ENCODE measurements around the gene SLC9A1. TPM values are rescaled to one million over a fixed set of nuclear protein-coding genes. Genes with fewer than 3 reads are reported as not detected.

SLC9A1 gene
- total RNA-seq, 2 experiments from 2014 or later = 14.2 to 19.0 TPM

- Mint-ChIP-seq H3K9me3 (no peaks in the 10 kb centered on the region), H3K4me3 (no peak overlapping the region), H3K36me3 (ENCODE audit: low read depth) (peaks cover 10% of the 10 kb centered on the region), H3K4me1 (ENCODE audit: low read depth) (no peaks in the 10 kb centered on the region), H3K27me3 (no peaks in the 10 kb centered on the region), H3K27ac (no peak overlapping the region)
- Histone ChIP-seq H3K4me3 (ENCODE audit: low read length) (no peak overlapping the region), H3K27ac (ENCODE audit: low read depth in 1 of 2, low read length in 2 of 2) (no peak overlapping the region), H3K27me3 (ENCODE audit: control insufficient read depth in 1 of 2, insufficient read depth in 2 of 2, low read length in 2 of 2) (no peaks in the 10 kb centered on the region), H3K9me3 (ENCODE audit: control insufficient read depth in 1 of 2, insufficient read depth in 1 of 2, low read length in 2 of 2) (no peaks in the 10 kb centered on the region), H3K36me3 (ENCODE audit: insufficient read depth, low read length) (peaks cover 10% of the 10 kb centered on the region), H3K4me1 (ENCODE audit: insufficient read depth, low read length) (peaks cover 12% of the 10 kb centered on the region)
- ChIA-PET POLR2A (no interaction called here), CTCF (interaction anchor here (0.8 to 1.2 kb wide), 2 partner anchors 54 to 56 kb away, joined by 3 read pairs; no protein-coding TSS in a partner anchor)
- TF ChIP-seq CTCF (IDR thresholded peaks at IDR 0.05) = no peak
- DNase-seq (peak in 1 of 14 experiments; percentile 35), ATAC-seq (ENCODE audit: poor library complexity) (no peak)
- intact Hi-C loops (cut with DNase I, micrococcal nuclease) = loop anchor here in 1 of 2 experiments (5.0 kb wide), 1 partner anchor 292 kb away; the partner anchor contains the start of gene GPR3
Measured at GRCh38 chr1:27100335-27101053, 54.4 kb downstream of the SLC9A1 start.

- intact Hi-C loops (cut with DNase I, micrococcal nuclease) = loop anchor here in 1 of 2 experiments (5.0 kb wide), 1 partner anchor 293 kb away; the partner anchor contains the start of gene GPR3
- Mint-ChIP-seq H3K27me3 (no peaks in the 10 kb centered on the region), H3K4me3 (no peak overlapping the region), H3K36me3 (ENCODE audit: low read depth) (peaks cover 9% of the 10 kb centered on the region), H3K27ac (no peak overlapping the region), H3K4me1 (ENCODE audit: low read depth) (no peaks in the 10 kb centered on the region), H3K9me3 (no peaks in the 10 kb centered on the region)
- DNase-seq (peak in 3 of 14 experiments; percentile 6 to 75 (median 65)), ATAC-seq (ENCODE audit: poor library complexity) (no peak)
- ChIA-PET CTCF (interaction anchor here (0.6 to 1.0 kb wide), 2 partner anchors 53 to 55 kb away, joined by 3 to 7 read pairs; no protein-coding TSS in a partner anchor), POLR2A (no interaction called here)
- H3K36me3 ChIP-seq (ENCODE audit: insufficient read depth, low read length) = peaks cover 10% of the 10 kb centered on the region
- no peaks in the 10 kb centered on the region for H3K27me3 ChIP-seq (ENCODE audit: control insufficient read depth in 1 of 2, insufficient read depth in 2 of 2, low read length in 2 of 2)
- H3K4me3 ChIP-seq (ENCODE audit: low read length) = no peak overlapping the region
- TF ChIP-seq CTCF (IDR thresholded peaks at IDR 0.05) = no peak
- no peaks in the 10 kb centered on the region for H3K9me3 ChIP-seq (ENCODE audit: control insufficient read depth in 1 of 2, insufficient read depth in 1 of 2, low read length in 2 of 2)
- peaks cover 12% of the 10 kb centered on the region for H3K4me1 ChIP-seq (ENCODE audit: insufficient read depth, low read length)
- H3K27ac ChIP-seq (ENCODE audit: low read depth in 1 of 2, low read length in 2 of 2) = no peak overlapping the region
Measured at GRCh38 chr1:27099587-27100334, 55.2 kb downstream of the SLC9A1 start.

- intact Hi-C loops (cut with DNase I, micrococcal nuclease) = no loop called here
- Mint-ChIP-seq H3K9me3 (no peaks in the 10 kb centered on the region), H3K36me3 (ENCODE audit: low read depth) (peaks cover 5% of the 10 kb centered on the region), H3K27ac (no peak overlapping the region), H3K27me3 (no peaks in the 10 kb centered on the region), H3K4me3 (no peak overlapping the region), H3K4me1 (ENCODE audit: low read depth) (no peaks in the 10 kb centered on the region)
- Histone ChIP-seq H3K4me3 (ENCODE audit: low read length) (no peak overlapping the region), H3K27me3 (ENCODE audit: control insufficient read depth in 1 of 2, insufficient read depth in 2 of 2, low read length in 2 of 2) (no peaks in the 10 kb centered on the region), H3K9me3 (ENCODE audit: control insufficient read depth in 1 of 2, insufficient read depth in 1 of 2, low read length in 2 of 2) (no peaks in the 10 kb centered on the region), H3K4me1 (ENCODE audit: insufficient read depth, low read length) (peaks cover 12% of the 10 kb centered on the region), H3K27ac (ENCODE audit: low read depth in 1 of 2, low read length in 2 of 2) (no peak overlapping the region), H3K36me3 (ENCODE audit: insufficient read depth, low read length) (peaks cover 10% of the 10 kb centered on the region)
- no peak for TF ChIP-seq CTCF (IDR thresholded peaks at IDR 0.05)
- POLR2A ChIA-PET = no interaction called here
- no peak for ATAC-seq (ENCODE audit: poor library complexity)
- no peak for DNase-seq
- CTCF ChIA-PET = interaction anchor here (0.6 to 3.1 kb wide), 3 partner anchors 53 to 55 kb away, joined by 3 to 24 read pairs (median 7); no protein-coding TSS in a partner anchor
Measured at GRCh38 chr1:27099135-27099586, 55.8 kb downstream of the SLC9A1 start.
